ENCODE results near the gene CLHC1.
"Not testable (repeated sequence)": the region's sequence is repeated elsewhere in the genome, so short reads cannot be mapped to it uniquely, and the experiment has no call there.

The CLHC1 gene

DNA sequence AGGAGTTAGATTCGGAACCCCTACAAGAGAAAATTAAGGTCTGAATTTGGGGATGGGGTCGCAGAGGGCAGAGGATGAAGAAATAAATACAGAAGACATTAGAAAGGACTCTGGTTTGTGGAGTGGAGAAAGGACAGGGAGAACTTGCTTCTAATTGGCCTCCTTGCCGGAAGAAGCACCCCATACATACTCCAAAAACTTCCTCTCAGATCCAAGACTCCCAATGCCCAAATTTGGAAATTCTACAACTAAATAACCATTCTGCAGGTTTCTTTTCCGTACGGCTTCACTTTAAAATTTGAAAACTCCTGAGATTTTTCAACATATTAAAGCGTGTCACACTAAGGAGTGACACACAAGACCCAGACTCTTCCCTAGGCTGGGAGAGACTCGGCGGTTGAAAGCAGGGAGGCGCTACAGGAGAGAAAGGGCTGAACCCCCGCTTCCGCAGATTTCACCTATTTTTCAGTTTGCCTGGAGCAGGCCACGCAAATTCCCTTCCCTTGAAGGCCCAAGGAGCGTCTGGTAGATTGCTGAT is 478 bp downstream of the CLHC1 start:
- no peak for DNase-seq

DNA sequence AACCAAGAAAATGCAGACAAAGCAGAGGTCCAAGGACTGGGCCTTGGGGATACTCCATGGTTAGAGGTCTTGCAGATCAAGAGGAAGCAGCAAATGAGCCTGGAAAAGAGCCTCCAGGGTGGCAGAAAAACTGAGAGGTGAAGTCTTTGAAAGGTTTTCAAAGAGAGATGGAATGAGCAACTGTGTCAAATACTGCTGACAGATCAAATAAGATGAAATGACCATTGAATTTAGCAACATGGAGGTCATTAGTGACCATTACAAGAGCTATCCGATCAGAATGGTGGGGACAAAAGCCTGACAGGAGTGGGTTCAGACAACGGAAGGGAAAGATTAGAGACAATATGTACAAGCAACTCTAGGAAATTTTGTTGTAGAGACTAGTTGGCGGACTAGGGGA is 1.5 kb downstream of the CLHC1 start:
- DNase-seq = no peak

DNA sequence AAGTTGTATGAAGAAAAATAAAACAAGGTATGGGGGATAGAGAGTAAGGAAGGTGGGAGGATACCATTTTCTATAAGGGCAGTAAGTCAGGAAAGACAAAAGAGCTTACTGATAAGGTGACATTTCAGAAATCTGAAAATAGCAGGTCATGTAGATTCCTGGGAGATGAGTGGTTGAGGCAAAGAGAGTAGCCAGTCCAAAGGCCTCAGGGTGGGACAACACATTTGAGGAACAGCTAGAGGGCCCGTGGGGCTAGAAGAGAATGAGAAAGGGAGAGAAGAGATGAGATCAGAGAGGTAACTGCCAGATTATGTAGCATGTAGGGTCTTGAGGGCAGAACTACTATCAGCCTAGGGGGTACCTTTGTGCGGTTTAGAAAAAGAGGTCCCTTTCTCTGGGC is 2.9 kb downstream of the CLHC1 start:
- DNase-seq = no peak

DNA sequence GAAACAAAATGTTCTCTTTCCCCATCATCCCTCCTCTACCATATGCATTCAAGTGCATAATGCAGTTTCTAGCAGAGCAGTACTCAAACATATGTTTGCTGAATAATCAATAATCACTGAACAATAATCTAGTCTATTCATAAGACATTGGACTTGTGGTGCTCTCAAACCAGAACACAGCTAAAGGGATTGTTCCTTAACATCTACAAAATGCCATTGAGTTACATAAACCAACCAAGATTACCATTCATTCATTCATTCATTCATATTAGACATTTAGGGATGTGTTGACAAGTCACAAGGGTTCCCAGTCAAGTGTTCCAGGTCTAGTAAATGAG is 3.9 kb downstream of the CLHC1 start:
- no peak for DNase-seq

DNA sequence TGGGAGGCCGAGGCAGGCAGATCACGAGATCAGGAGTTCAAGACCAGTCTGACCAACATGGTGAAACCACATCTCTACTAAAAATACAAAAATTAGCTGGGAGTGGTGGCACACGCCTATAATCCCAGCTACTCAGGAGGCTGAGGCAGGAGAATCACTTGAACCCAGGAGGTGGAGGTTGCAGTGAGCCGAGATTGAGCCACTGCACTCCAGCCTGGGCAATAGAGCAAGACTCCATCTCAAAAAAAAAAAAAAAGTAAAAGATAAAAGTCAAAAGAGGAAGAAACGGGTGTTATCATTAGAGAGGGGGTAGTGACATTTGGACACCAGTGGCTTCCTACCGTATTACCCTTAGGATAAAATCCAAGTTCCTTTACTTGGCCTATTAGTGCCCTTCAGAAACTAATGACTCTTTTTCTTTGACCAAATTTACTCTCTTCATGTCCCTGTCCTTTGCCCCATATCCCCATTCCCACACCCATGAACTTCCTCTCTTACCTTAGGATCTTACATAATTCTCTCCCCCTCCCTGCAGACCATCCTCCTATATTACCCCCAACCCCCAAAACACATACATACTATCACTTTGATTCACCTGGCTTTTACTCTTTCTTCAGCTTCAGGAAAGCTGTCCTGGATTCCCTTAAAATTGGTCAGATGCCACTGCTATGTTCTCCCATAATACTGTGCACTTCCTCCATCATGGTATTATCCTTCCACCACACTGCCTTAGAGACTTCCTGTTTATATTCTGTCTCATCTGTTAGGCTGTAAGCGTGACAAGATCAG is 4.5 kb downstream of the CLHC1 start:
- DNase-seq = not testable (repeated sequence)

DNA sequence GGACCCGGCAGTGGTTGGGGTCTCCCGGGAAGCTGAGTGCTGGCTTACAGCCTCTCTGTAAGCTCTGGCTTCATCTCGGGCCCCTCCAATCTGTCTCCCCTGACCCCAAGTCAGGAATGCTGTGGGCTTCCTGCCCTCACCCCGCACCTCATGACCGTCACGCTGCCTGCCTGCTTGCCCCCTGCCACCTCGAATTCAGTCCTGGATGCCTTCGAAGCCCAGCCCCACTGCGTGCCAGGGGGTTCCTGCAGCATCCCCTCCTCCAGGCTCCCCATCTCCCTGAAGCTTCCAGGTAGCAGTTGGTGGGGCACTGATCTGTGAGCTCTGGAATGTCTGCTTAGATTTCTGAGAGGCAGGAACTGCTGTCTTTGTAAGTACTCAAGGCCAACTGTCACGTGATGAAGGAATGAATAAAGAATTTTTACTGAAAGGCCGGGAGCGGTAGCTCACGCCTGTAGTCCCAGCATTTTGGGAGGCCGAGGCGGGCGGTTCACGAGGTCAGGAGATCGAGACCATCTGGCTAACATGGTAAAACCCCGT is 6.5 kb downstream of the CLHC1 start:
- DNase-seq = no peak

DNA sequence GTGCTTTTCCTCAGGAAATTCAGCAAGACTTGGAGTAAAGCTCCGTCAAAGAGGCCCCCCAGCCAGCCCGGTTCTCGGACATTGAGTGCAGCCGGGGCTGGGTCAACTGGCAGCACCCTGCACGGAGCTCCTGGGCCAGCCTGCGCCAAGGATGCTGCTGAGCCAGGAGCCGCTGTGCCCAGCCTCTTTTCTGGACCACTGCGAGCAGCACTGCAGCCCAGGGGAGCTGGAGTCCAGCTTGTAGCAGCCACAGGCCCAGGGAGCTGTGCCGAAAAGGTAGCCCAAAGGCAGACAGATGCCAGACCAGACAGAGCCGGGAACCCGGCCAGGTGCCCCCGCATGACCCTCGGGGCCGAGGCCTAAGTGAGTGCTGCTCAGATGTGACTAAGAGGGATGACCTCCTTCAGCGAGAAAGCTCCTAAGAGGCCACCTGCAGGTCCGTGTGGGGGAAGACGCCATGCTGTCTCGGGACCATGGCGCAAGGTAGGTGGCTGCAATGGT is 7.3 kb downstream of the CLHC1 start:
- no peak for DNase-seq

DNA sequence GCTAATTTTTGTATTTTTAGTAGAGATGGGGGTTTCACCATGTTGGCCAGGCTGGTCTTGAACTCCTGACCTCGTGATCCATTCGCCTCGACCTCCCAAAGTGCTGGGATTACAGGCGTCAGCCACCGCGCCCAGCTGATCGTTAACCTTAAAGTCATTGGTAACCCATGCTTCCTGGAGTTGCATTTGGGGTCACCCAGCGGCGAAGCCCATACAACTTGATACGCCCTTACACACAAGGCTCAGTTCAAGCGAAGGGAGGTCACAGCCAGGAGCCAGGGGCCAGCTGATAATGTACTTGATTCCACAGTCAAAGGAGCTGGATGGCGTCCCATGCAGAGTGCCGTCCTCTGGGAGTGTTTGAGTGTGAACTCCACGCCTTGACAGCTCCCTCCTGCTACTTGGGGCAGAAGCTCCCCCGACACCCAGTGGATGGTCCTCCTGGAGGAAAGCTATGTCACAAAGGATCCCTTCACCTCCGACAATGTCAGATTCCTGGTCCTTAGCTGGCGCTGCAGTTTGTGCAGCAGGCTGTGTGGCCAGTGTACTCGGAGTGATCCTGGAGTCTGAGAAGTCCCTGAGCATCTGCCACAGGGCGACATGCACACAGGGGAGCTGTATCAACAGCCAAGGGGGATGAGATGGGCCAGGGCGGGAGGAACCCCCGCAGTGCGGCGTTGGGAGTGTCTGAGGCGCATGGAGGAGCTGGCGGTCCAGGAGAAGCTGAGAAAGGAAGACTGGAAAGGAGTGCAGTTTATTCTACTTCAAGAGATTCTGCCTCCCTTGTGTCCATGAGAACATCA is 7.9 kb downstream of the CLHC1 start:
- DNase-seq = no peak

DNA sequence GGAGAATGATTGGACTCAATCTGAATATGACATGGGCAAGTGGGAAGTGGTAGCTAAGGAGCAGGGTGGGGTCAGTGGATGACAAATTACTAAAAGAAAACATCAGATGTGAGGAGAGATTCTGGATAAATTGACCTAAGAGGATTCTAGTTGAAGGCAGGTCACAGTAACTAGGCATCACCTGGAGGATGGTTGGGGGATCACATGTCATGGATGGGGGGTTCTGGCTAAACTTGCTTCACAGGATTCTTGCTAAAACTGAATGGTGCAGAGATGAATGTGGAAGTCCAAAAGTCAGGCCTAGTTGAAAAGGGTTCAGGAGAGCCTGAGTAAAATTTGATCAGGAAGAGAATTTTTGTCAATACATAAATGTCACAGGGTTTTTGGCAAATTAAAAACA is 18.3 kb downstream of the CLHC1 start:
- no peak for DNase-seq

DNA sequence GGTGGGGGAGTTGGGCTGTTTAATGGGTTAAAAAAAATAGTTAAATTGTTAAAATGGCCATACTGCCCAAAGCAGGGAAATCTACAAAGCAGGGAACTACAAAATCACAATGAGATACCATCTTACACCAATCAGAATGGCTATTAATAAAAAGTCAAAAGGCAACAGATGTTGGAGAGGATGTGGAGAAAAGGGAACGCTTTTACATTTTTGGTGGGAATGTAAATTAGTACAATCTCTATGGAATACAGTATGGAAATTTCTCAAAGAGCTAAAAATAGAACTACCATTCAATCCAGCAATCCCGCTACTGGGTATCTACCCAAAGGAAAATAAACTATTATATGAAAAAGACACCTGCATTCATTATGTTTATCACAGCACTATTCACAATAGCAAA is 27.1 kb downstream of the CLHC1 start:
- no peak for DNase-seq

DNA sequence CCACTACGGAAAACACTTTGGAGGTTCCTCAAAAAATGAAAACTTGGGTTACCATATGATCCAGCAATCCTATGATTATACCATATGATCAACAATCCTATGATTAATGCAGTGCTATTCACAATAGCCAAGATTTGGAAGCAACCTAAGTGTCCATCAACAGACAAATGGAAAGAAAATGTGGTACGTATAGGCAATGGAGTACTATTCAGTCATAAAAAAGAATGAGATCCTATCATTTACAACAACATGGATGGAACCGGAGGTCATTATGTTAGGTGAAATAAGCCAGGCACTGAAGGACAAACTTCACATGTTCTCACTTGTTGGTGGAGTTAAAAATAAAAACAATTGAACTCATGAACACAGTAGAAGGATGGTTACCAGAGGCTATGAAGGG is 27.6 kb downstream of the CLHC1 start:
- no peak for DNase-seq

DNA sequence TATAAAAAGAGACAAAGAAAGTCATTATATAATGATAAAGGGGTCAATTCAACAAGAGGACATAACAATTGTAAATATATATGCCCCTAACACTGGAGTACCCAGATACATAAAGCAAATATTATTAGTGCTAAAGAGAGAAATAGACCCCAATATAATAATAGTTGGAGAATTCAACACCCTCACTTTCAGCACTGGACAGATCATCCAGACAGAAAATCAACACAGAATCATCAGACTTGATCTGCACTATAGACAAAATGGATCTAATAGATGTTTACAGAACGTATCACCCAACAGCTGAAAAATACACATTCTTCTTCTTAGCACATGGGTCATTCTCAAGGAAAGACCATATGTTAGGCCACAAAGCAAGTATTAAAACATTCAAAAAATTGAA is 31.7 kb downstream of the CLHC1 start:
- no peak for DNase-seq

DNA sequence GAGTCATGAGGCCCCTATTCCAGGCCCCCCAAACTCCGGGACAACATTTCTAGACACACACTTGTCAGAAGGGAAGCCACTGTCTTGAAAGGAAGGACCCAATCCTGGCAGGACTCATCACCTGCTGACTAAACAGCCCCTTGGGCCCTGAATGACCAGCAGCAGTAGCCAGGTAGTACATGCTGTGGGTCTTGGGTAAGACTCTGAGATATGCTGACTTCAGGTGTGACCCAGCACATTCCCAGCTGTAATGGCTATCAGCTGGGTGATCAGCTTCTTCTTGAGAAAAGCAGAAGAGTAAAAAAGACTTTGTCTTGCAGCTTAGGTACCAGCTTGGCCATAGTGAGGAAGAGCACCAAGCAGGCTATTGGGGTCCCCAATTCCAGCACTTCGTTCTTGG is 35.6 kb downstream of the CLHC1 start:
- DNase-seq = no peak

DNA sequence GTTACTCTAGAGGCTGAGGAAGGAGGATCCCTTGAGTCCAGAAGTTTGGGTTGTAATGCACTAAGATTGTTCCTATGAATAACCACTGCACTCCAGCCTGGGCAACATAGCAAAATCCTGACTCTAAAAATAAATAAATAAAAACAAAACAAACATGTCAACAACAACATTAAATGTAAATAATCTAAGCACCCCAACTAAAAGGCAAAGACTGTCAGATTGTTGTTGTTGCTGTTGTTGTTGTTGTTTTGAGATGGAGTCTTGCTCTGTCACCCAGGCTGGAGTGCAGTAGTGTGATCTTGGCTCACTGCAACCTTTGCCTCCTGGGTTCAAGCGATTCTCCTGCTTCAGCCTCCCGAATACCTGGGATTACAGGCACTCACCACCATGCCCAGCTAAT is 40.2 kb downstream of the CLHC1 start:
- DNase-seq = not testable (repeated sequence)

DNA sequence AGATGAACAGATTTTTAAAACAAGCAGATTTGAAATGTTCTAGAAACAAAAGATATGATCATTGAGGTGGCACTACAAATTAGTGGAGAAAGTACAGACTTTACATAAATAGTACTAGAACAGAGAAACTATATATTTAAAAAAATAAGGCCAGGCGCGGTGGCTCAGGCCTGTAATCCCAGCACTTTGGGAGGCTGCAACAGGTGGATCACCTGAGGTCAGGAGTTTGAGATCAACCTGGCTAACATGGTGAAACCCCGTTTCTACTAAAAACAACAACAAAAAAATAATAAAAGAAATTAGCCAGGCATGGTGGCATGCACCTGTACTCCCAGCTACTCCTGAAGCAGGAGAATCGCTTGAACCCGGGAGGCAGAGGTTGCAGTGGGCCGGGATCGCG is 45.3 kb downstream of the CLHC1 start:
- DNase-seq = not testable (repeated sequence)

DNA sequence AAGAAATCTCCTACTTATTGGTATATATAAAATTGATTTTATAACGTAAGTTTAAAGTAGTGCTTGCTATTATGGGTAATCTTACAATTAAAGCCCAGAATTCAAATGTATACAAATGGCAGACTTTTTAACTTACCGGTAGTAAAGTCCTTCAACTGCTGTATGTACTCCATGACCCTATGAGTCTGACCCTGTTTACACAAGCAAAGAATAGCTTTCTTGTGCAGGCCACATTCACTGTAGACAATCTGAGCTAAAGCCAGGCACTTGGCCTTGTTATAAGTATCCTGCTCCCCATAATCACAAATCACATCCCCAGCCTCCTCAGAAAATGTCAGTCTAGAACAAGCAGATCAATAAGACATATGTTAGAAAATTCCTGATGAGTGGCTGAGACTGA is 51.7 kb downstream of the CLHC1 start:
- no peak for DNase-seq

DNA sequence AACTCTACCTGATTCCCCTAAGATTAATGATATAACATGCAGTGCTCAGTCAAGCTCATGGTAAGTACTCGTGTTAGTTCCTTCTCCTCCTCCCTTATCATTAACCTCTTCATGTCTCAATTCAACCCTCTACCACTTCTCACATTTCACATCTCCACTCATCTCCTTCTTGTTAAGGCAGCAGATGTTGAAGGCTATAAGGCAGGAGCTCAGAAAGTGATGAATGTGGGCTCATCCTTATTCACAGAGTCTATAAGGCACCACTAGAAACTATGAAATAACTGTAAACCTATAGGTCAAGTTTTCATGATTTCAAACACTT is 56.0 kb downstream of the CLHC1 start:
- no peak for DNase-seq

DNA sequence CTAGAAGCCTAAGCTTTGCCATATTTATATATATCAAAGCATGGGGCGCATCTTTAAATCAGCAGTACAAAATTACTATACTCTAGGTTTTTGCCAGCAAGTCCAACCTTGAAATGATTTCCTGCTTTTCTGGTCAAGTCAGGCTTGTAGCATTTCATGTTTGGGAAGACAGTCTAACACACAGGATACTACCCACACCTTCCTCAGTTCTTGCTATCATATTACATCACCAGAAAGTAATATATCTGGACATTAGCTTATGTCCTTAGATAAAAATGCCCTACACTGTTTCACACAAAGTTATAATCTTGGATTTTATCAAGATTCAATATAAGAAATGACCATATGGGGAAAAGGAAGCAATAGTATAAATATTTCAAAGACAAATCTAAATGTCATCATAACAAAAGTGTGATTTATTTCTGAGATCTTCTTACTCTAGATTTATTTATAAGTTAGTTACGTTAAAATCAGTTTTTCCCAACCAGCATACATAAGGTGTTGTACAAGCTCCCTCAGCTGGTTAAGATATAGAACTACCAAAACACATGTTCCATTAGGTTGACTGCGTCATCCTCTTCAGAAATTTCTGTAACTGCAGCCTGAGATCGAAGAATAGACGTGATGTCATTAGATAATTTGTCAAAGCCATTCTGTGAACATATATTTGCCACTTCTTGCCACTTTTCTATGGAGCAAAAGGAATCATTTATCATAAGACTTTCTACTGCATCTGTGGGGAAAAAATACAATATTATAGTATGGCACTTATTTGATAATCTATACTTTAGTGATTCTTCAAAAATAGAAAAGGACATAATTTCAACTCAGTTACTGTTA is 56.6 kb downstream of the CLHC1 start:
- DNase-seq = peak; percentile 32

DNA sequence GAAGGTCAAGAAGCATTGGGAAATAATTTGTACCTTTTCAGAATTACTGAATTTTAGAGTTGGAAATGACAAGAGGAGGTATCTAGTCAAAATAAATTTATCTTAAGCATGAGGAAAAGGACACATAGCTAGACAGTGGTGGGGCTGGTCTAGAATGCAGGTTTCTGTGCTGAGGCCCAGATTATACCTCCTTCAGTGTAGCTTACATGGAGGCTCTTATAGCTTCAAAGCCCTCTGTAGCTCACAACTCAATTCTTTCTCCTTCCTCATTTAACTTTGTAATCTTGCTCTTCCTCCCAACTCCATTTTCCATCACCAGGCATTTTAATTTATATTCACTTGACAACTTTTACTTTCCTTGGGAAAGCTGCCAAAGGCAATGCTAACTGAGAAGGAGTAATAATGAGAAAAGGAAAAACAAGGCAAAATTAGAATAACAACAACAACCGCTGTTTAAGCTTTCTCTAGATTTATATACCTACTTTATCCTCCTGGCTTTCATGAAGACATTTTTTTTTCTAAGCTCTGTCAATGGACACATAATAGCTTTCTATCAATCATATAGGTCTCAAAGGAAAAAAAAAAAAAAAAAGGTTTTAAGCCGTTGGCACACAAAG is 58.5 kb downstream of the CLHC1 start:
- DNase-seq = no peak

DNA sequence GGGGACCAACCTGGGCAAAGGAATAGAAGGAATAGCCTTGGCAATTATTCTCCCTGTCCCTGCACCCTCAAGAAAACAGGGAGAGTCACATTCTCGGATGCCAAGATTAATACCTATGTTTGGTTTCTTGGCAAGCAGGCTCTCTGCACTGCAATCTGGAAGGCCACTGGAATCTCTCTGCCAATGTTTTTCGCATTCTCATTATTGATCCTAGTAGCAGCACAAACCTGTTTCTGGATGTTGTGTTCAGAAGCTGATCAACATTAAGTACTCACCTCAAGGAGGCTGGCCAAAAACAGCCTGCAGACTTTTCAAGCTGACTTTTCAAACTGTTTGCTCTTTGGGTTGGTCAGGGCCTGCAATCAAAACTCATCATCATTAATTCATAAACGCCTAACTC is 62.2 kb downstream of the CLHC1 start:
- no peak for DNase-seq

DNA sequence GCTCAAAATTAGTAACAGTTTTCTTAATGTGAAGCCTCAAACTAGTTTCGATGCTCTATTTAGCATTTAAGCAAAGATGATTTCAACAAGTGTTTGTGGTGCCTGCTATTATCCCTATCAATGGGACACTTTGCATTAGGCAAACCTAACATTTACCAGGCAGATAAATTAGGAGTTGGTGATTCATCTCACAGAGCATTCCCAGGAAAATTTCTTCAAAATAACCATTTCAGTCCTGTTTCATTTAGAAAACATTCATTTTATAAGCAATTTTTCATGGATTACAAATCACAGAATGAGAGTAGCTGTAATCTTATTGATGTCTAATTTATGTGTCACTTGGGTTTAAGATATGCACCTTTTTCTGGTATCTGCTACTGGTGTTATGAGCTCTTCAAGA is 62.7 kb downstream of the CLHC1 start:
- no peak for DNase-seq
